Cardiac muscle cell (in vitro differentiated cells and primary cell): ENCODE data around the gene SLC39A8. TPM values are rescaled to one million over a fixed set of nuclear protein-coding genes. Genes with fewer than 3 reads are reported as not detected.
"Not testable (repeated sequence)": the region's sequence is repeated elsewhere in the genome, so short reads cannot be mapped to it uniquely, and the experiment has no call there.

Experiments used
- DNase-seq, 2 donors: peaks; one replicate each; pipeline versions ENCODE4 v3.0.0 to v3.0.0-alpha.2; 2010 to 2017; ENCODE audit warnings: low read depth in 1 of 2, low spot score in 1 of 2
- H3K27ac ChIP-seq: fragments of 200-600 bp; sonication (generic); 2 replicates; pipeline ENCODE4 v1.5.1; 2016
- H3K27me3 ChIP-seq: fragments of 200-600 bp; sonication (generic); 2 replicates; pipeline ENCODE4 v1.6.0; 2016; ENCODE audit warnings: control low read depth
- H3K36me3 ChIP-seq: fragments of 200-600 bp; sonication (generic); 2 replicates; pipeline ENCODE4 v1.5.1; 2016; ENCODE audit warnings: control low read depth
- H3K4me1 ChIP-seq: fragments of 200-600 bp; sonication (generic); 2 replicates; pipeline ENCODE4 v1.8.1; 2017; ENCODE audit warnings: low read depth, mild to moderate bottlenecking, mixed run types
- H3K4me3 ChIP-seq: fragments of 200-600 bp; sonication (generic); 2 replicates; pipeline ENCODE4 v1.5.1; 2016; ENCODE audit warnings: mild to moderate bottlenecking
- H3K9me3 ChIP-seq: fragments of 200-600 bp; sonication (generic); 2 replicates; pipeline ENCODE4 v1.5.1; 2017; ENCODE audit warnings: low read depth, mild to moderate bottlenecking, control low read depth
- CTCF ChIP-seq: IDR thresholded peaks from 2 replicates; pipeline ENCODE4 v1.5.1; 2012; ENCODE audit warnings: low read depth, mild to moderate bottlenecking, low read length
- polyA plus RNA-seq: library from polyadenylated mRNA; unstranded; fragments of >200 nt; fragmentation: Nextera tagmentation; extraction: Ambion mirVana; gene quantifications from 2 replicates; pipeline ENCODE4 v1.2.1, GENCODE V29; 2016
- total RNA-seq: library from RNA; depleted of rRNA; stranded (reverse); fragments of >200 nt; gene quantifications from 2 replicates; pipeline ENCODE4 v1.2.3, GENCODE V29; 2016

Gene SLC39A8
- total and polyA plus RNA-seq, 2 experiments from 2014 or later: 18.5 to 20.4 TPM

- peaks cover 6% of the 10 kb centered on the region for H3K4me1 ChIP-seq
- no peak for DNase-seq
- no peaks in the 10 kb centered on the region for H3K27me3 ChIP-seq
- H3K4me3 ChIP-seq: no peak overlapping the region
- no peaks in the 10 kb centered on the region for H3K9me3 ChIP-seq
- TF ChIP-seq CTCF: no peak
- H3K36me3 ChIP-seq: no peaks in the 10 kb centered on the region
- H3K27ac ChIP-seq: no peak overlapping the region
Measured at GRCh38 chr4:102285831-102286230, 59.5 kb downstream of the SLC39A8 start.

GRCh38 chr4:102281171-102281839 lies 64.0 kb downstream of the SLC39A8 start:
- Histone ChIP-seq H3K9me3 (no peaks in the 10 kb centered on the region), H3K36me3 (no peaks in the 10 kb centered on the region)
- peak in 1 of 2 donors; percentile 7 for DNase-seq

GRCh38 chr4:102273317-102273716 lies 72.0 kb downstream of the SLC39A8 start:
- DNase-seq, H3K27ac ChIP-seq, H3K4me1 ChIP-seq, H3K36me3 ChIP-seq, H3K9me3 ChIP-seq, H3K4me3 ChIP-seq, H3K27me3 ChIP-seq: not testable (repeated sequence)

More at GRCh38 chr4:102281171-102281839, 64.0 kb downstream of the SLC39A8 start:
- TF ChIP-seq CTCF: no peak
- peaks cover 6% of the 10 kb centered on the region for H3K4me1 ChIP-seq
- H3K27me3 ChIP-seq: no peaks in the 10 kb centered on the region
- H3K27ac ChIP-seq: no peak overlapping the region
- no peak overlapping the region for H3K4me3 ChIP-seq

GRCh38 chr4:102272318-102272717 lies 73.0 kb downstream of the SLC39A8 start:
- no peaks in the 10 kb centered on the region for H3K36me3 ChIP-seq
- H3K27ac ChIP-seq: no peak overlapping the region
- no peaks in the 10 kb centered on the region for H3K9me3 ChIP-seq
- no peak for TF ChIP-seq CTCF
- no peaks in the 10 kb centered on the region for H3K4me1 ChIP-seq
- H3K27me3 ChIP-seq: no peaks in the 10 kb centered on the region
- no peak for DNase-seq
- H3K4me3 ChIP-seq: no peak overlapping the region

- H3K4me1 ChIP-seq: no peaks in the 10 kb centered on the region
- H3K27me3 ChIP-seq: no peaks in the 10 kb centered on the region
- H3K36me3 ChIP-seq: no peaks in the 10 kb centered on the region
- H3K27ac ChIP-seq: no peak overlapping the region
- no peaks in the 10 kb centered on the region for H3K9me3 ChIP-seq
- DNase-seq: no peak
- no peak for TF ChIP-seq CTCF
- no peak overlapping the region for H3K4me3 ChIP-seq
Measured at GRCh38 chr4:102268355-102268754, 76.9 kb downstream of the SLC39A8 start.

GRCh38 chr4:102263024-102263787 lies 82.1 kb downstream of the SLC39A8 start:
- H3K9me3 ChIP-seq: no peaks in the 10 kb centered on the region
- H3K27ac ChIP-seq: no peak overlapping the region
- no peaks in the 10 kb centered on the region for H3K36me3 ChIP-seq
- H3K27me3 ChIP-seq: no peaks in the 10 kb centered on the region
- no peaks in the 10 kb centered on the region for H3K4me1 ChIP-seq
- DNase-seq: peak; percentile 22 to 41
- H3K4me3 ChIP-seq: no peak overlapping the region
- TF ChIP-seq CTCF: peak; percentile 33
